Measurements from ENCODE around the gene SLC6A19. TPM values are rescaled to one million over a fixed set of nuclear protein-coding genes. Genes with fewer than 3 reads are reported as not detected.

The SLC6A19 gene
- total and polyA plus RNA-seq, 4 donors: 0.17 to 4.9 (median 0.91) TPM

- Histone ChIP-seq H3K36me3 (ENCODE audit: control insufficient read depth in 4 of 4, insufficient read depth in 3 of 4, low read depth in 1 of 4, low read length in 3 of 4) (no peaks in the 10 kb centered on the region), H3K27me3 (ENCODE audit: control insufficient read depth in 4 of 4, insufficient read depth in 4 of 4, low read length in 3 of 4) (no peaks in the 10 kb centered on the region), H3K4me3 (ENCODE audit: low read depth in 1 of 3, low read length in 3 of 3) (no peak overlapping the region), H3K4me1 (ENCODE audit: control insufficient read depth in 4 of 4, insufficient read depth in 4 of 4, low read length in 3 of 4) (peaks cover 0 to 10% (median 4%) of the 10 kb centered on the region in 4 donors), H3K27ac (ENCODE audit: low read depth in 1 of 2, low read length in 2 of 2) (no peak overlapping the region), H3K9ac (ENCODE audit: low read depth in 1 of 2, low read length in 2 of 2) (no peak overlapping the region), H3K9me3 (ENCODE audit: control insufficient read depth in 4 of 4, low read length in 3 of 4) (no peaks in the 10 kb centered on the region)
- WGBS: 37% methylated on average over 18 of the region's 18 CpGs
- DNase-seq (ENCODE audit: low spot score): no peak
- TF ChIP-seq EGR1 (IDR thresholded peaks at IDR 0.05; ENCODE audit: low read depth in 2 of 2) (no peak), CTCF (IDR thresholded peaks at IDR 0.05; ENCODE audit: low read depth, low read length, missing input control) (peak; percentile 72), HNF4A (conservative IDR thresholded peaks at IDR 0.05) (peak in 1 of 2 donors; percentile 53), RXRA (IDR thresholded peaks at IDR 0.05) (peak in 1 of 2 donors; percentile 7), JUND (IDR thresholded peaks at IDR 0.05) (no peak), TAF1 (conservative IDR thresholded peaks at IDR 0.05) (no peak), RAD21 (IDR thresholded peaks at IDR 0.05) (peak; percentile 86 to 93), ZBTB33 (IDR thresholded peaks at IDR 0.05) (no peak)
Measured at GRCh38 chr5:1204693-1205242, 3.4 kb downstream of the SLC6A19 start.

GRCh38 chr5:1205255-1206180 lies 4.1 kb downstream of the SLC6A19 start:
- no peaks in the 10 kb centered on the region for H3K27me3 ChIP-seq (ENCODE audit: control insufficient read depth in 4 of 4, insufficient read depth in 4 of 4, low read length in 3 of 4)
- no peak overlapping the region for H3K9ac ChIP-seq (ENCODE audit: low read depth in 1 of 2, low read length in 2 of 2)
- H3K27ac ChIP-seq (ENCODE audit: low read depth in 1 of 2, low read length in 2 of 2): no peak overlapping the region
- TF ChIP-seq EGR1 (IDR thresholded peaks at IDR 0.05; ENCODE audit: low read depth in 2 of 2) (no peak), SP1 (IDR thresholded peaks at IDR 0.05) (no peak), CTCF (IDR thresholded peaks at IDR 0.05; ENCODE audit: low read depth, low read length, missing input control) (no peak), MAX (IDR thresholded peaks at IDR 0.05) (no peak), RAD21 (IDR thresholded peaks at IDR 0.05) (no peak), NR2F2 (IDR thresholded peaks at IDR 0.05) (no peak), FOXA1 (IDR thresholded peaks at IDR 0.05) (no peak), JUND (IDR thresholded peaks at IDR 0.05) (no peak), REST (IDR thresholded peaks at IDR 0.05) (no peak), HNF4G (IDR thresholded peaks at IDR 0.05) (no peak), GABPA (IDR thresholded peaks at IDR 0.05 in 1 of 2, conservative IDR thresholded peaks at IDR 0.05 in 1 of 2) (no peak), HNF4A (conservative IDR thresholded peaks at IDR 0.05) (no peak), RXRA (IDR thresholded peaks at IDR 0.05) (no peak), ATF3 (IDR thresholded peaks at IDR 0.05) (no peak), ZBTB33 (IDR thresholded peaks at IDR 0.05) (no peak)
- no peaks in the 10 kb centered on the region for H3K36me3 ChIP-seq (ENCODE audit: control insufficient read depth in 4 of 4, insufficient read depth in 3 of 4, low read depth in 1 of 4, low read length in 3 of 4)
- peaks cover 0 to 10% (median 4%) of the 10 kb centered on the region in 4 donors for H3K4me1 ChIP-seq (ENCODE audit: control insufficient read depth in 4 of 4, insufficient read depth in 4 of 4, low read length in 3 of 4)
- no peak for DNase-seq (ENCODE audit: low spot score)
- no peak overlapping the region for H3K4me3 ChIP-seq (ENCODE audit: low read depth in 1 of 3, low read length in 3 of 3)
- WGBS: 79% methylated on average over 11 of the region's 11 CpGs
- no peaks in the 10 kb centered on the region for H3K9me3 ChIP-seq (ENCODE audit: control insufficient read depth in 4 of 4, low read length in 3 of 4)
